Stimulated activated CD8-positive, alpha-beta memory T cell treated with anti-CD3 and anti-CD28 coated beads, Interleukin-15, amount 100 ng/mL, for 48 hours (primary cell): ENCODE data around the gene MRPL48.
A peak's percentile ranks its signal among the peaks of the same experiment; 100 is the strongest.
"Not testable (repeated sequence)": the region's sequence is repeated elsewhere in the genome, so short reads cannot be mapped to it uniquely, and the experiment has no call there.

Experiments
- DNase-seq, 2 donors: peaks; one replicate each; pipeline ENCODE4 v3.0.0-alpha.2; 2020; ENCODE audit warnings: low read depth in 2 of 2

The MRPL48 gene

GRCh38 chr11:73839123-73839457, 51.4 kb downstream of the MRPL48 start:
- DNase-seq = no peak

GRCh38 chr11:73851046-73851764, 63.5 kb downstream of the MRPL48 start:
- no peak for DNase-seq

GRCh38 chr11:73852049-73852448, 64.4 kb downstream of the MRPL48 start:
- DNase-seq = no peak

GRCh38 chr11:73854680-73855079, 67.0 kb downstream of the MRPL48 start:
- DNase-seq = no peak

GRCh38 chr11:73856031-73856567, 68.4 kb downstream of the MRPL48 start:
- DNase-seq = no peak

- DNase-seq = no peak
Measured at GRCh38 chr11:73859671-73860070, 72.0 kb downstream of the MRPL48 start.

- no peak for DNase-seq
Measured at GRCh38 chr11:73860202-73860601, 72.5 kb downstream of the MRPL48 start.

- DNase-seq = no peak
Measured at GRCh38 chr11:73862986-73863385, 75.3 kb downstream of the MRPL48 start.

- DNase-seq = no peak
Measured at GRCh38 chr11:73866095-73866579, 78.5 kb downstream of the MRPL48 start.

- DNase-seq = no peak
Measured at GRCh38 chr11:73866586-73866996, 78.9 kb downstream of the MRPL48 start.

GRCh38 chr11:73869332-73869949, 81.8 kb downstream of the MRPL48 start:
- no peak for DNase-seq

- DNase-seq = no peak
Measured at GRCh38 chr11:73870261-73870660, 82.6 kb downstream of the MRPL48 start.

GRCh38 chr11:73872749-73873357, 85.2 kb downstream of the MRPL48 start:
- no peak for DNase-seq

- DNase-seq = no peak
Measured at GRCh38 chr11:73875380-73875779, 87.7 kb downstream of the MRPL48 start.

- DNase-seq = no peak
Measured at GRCh38 chr11:73875840-73876239, 88.2 kb downstream of the MRPL48 start.

- peak; percentile 92 to 94 for DNase-seq
Measured at GRCh38 chr11:73876424-73877310, 89.0 kb downstream of the MRPL48 start, which contains the start of the genes COA4 and PAAF1. Gene COA4, minus strand, starts transcription at chr11:73876846. Its CDS starts 3,468 bp downstream, at chr11:73873378. Gene PAAF1, plus strand, starts transcription at chr11:73876999. Its CDS starts 23 bp downstream, at chr11:73877022.

- DNase-seq = no peak
Measured at GRCh38 chr11:73878771-73879170, 91.1 kb downstream of the MRPL48 start.

GRCh38 chr11:73880449-73880848, 92.8 kb downstream of the MRPL48 start:
- not testable (repeated sequence) for DNase-seq

- no peak for DNase-seq
Measured at GRCh38 chr11:73883856-73884255, 96.2 kb downstream of the MRPL48 start.

- no peak for DNase-seq
Measured at GRCh38 chr11:73888244-73888643, 100.6 kb downstream of the MRPL48 start.

GRCh38 chr11:73889019-73889418, 101.3 kb downstream of the MRPL48 start:
- DNase-seq = no peak

- no peak for DNase-seq
Measured at GRCh38 chr11:73889536-73889935, 101.9 kb downstream of the MRPL48 start.
